Measurements from ENCODE around the gene FAM193B.

Gene FAM193B

GRCh38 chr5:177599731-177600507 is 45.6 kb upstream of the FAM193B start, which contains the start of gene B4GALT7:
B4GALT7 (plus strand) TSS chr5:177600132; CDS start chr5:177600211, 79 bp downstream.
- TF ChIP-seq, protein P1, sequence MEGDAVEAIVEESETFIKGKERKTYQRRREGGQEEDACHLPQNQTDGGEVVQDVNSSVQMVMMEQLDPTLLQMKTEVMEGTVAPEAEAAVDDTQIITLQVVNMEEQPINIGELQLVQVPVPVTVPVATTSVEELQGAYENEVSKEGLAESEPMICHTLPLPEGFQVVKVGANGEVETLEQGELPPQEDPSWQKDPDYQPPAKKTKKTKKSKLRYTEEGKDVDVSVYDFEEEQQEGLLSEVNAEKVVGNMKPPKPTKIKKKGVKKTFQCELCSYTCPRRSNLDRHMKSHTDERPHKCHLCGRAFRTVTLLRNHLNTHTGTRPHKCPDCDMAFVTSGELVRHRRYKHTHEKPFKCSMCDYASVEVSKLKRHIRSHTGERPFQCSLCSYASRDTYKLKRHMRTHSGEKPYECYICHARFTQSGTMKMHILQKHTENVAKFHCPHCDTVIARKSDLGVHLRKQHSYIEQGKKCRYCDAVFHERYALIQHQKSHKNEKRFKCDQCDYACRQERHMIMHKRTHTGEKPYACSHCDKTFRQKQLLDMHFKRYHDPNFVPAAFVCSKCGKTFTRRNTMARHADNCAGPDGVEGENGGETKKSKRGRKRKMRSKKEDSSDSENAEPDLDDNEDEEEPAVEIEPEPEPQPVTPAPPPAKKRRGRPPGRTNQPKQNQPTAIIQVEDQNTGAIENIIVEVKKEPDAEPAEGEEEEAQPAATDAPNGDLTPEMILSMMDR (IDR thresholded peaks at IDR 0.05; ENCODE audit: extremely low read depth, missing control alignments) = no peak
- DNase-seq (ENCODE audit: low spot score) = peak; percentile 95

GRCh38 chr5:177598477-177598876 is 44.1 kb upstream of the FAM193B start:
- TF ChIP-seq, protein P1 (IDR thresholded peaks at IDR 0.05; ENCODE audit: extremely low read depth, missing control alignments) = no peak
- DNase-seq (ENCODE audit: low spot score) = no peak

- TF ChIP-seq, protein P1 (IDR thresholded peaks at IDR 0.05; ENCODE audit: extremely low read depth, missing control alignments) = no peak
- DNase-seq (ENCODE audit: low spot score) = no peak
Measured at GRCh38 chr5:177596775-177597238, 42.4 kb upstream of the FAM193B start.

- TF ChIP-seq, protein P1 (IDR thresholded peaks at IDR 0.05; ENCODE audit: extremely low read depth, missing control alignments) = no peak
- DNase-seq (ENCODE audit: low spot score) = no peak
Measured at GRCh38 chr5:177595991-177596774, 41.8 kb upstream of the FAM193B start.

GRCh38 chr5:177595026-177595585 is 40.7 kb upstream of the FAM193B start:
- TF ChIP-seq, protein P1 (IDR thresholded peaks at IDR 0.05; ENCODE audit: extremely low read depth, missing control alignments) = no peak
- DNase-seq (ENCODE audit: low spot score) = no peak

- DNase-seq (ENCODE audit: low spot score) = no peak
- TF ChIP-seq, protein P1 (IDR thresholded peaks at IDR 0.05; ENCODE audit: extremely low read depth, missing control alignments) = no peak
Measured at GRCh38 chr5:177594071-177594470, 39.7 kb upstream of the FAM193B start.
